Measurements from ENCODE around the gene MAU2.

GRCh38 chr19:19294914-19295313, 25.7 kb upstream of the MAU2 start:
- TF ChIP-seq CTCF (IDR thresholded peaks at IDR 0.05) (no peak), EZH2 (IDR thresholded peaks at IDR 0.05) (no peak)

Measured in neural progenitor cell (in vitro differentiated cells).